ENCODE results near the gene PRKAG2.

- TF ChIP-seq, protein P1, sequence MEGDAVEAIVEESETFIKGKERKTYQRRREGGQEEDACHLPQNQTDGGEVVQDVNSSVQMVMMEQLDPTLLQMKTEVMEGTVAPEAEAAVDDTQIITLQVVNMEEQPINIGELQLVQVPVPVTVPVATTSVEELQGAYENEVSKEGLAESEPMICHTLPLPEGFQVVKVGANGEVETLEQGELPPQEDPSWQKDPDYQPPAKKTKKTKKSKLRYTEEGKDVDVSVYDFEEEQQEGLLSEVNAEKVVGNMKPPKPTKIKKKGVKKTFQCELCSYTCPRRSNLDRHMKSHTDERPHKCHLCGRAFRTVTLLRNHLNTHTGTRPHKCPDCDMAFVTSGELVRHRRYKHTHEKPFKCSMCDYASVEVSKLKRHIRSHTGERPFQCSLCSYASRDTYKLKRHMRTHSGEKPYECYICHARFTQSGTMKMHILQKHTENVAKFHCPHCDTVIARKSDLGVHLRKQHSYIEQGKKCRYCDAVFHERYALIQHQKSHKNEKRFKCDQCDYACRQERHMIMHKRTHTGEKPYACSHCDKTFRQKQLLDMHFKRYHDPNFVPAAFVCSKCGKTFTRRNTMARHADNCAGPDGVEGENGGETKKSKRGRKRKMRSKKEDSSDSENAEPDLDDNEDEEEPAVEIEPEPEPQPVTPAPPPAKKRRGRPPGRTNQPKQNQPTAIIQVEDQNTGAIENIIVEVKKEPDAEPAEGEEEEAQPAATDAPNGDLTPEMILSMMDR (IDR thresholded peaks at IDR 0.05): no peak
- TF ChIP-seq POLR2AphosphoS5 (IDR thresholded peaks at IDR 0.05): no peak
These were observed 337.7 kb downstream of the PRKAG2 start for GRCh38 chr7:151539088-151539671.

Measured in transverse colon (tissue), 4 donors.